GM21723 (cell line): Measurements from ENCODE around the gene FOXF1.

Experiments
- ATAC-seq: cut with Tn5 transposase; IDR thresholded peaks from one replicate; pipeline ENCODE4 v1.9.1; 2021; ENCODE audit warnings: mild to moderate bottlenecking, moderate library complexity; ENCODE audit not compliant: unreplicated experiment

The FOXF1 gene

GRCh38 chr16:86554599-86554916 lies 44.2 kb downstream of the FOXF1 start:
- no peak for ATAC-seq

GRCh38 chr16:86554917-86555703 lies 44.8 kb downstream of the FOXF1 start, which contains the start of gene MTHFSD:
Gene MTHFSD, minus strand, starts transcription at chr16:86555235. Its CDS starts 51 bp downstream, at chr16:86555184.
- peak; percentile 76 for ATAC-seq

- no peak for ATAC-seq
Measured at GRCh38 chr16:86555704-86556075, 45.4 kb downstream of the FOXF1 start.

GRCh38 chr16:86556576-86556975 lies 46.2 kb downstream of the FOXF1 start:
- no peak for ATAC-seq

- no peak for ATAC-seq
Measured at GRCh38 chr16:86557587-86557986, 47.3 kb downstream of the FOXF1 start.

- ATAC-seq = no peak
Measured at GRCh38 chr16:86558355-86559193, 48.2 kb downstream of the FOXF1 start.

- ATAC-seq = no peak
Measured at GRCh38 chr16:86559802-86560305, 49.5 kb downstream of the FOXF1 start.

- no peak for ATAC-seq
Measured at GRCh38 chr16:86562356-86562755, 52.0 kb downstream of the FOXF1 start.

GRCh38 chr16:86563469-86564345 lies 53.4 kb downstream of the FOXF1 start:
- ATAC-seq = peak; percentile 78
